COLO668 (cell line): ENCODE results near the gene SLC39A3.

Source experiments
- DNase-seq: peaks from one replicate; lab custom pipeline; 2025; ENCODE audit not compliant: unreplicated experiment; lab: John Stamatoyannopoulos, UW

SLC39A3 gene, protein sequence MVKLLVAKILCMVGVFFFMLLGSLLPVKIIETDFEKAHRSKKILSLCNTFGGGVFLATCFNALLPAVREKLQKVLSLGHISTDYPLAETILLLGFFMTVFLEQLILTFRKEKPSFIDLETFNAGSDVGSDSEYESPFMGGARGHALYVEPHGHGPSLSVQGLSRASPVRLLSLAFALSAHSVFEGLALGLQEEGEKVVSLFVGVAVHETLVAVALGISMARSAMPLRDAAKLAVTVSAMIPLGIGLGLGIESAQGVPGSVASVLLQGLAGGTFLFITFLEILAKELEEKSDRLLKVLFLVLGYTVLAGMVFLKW

DNA sequence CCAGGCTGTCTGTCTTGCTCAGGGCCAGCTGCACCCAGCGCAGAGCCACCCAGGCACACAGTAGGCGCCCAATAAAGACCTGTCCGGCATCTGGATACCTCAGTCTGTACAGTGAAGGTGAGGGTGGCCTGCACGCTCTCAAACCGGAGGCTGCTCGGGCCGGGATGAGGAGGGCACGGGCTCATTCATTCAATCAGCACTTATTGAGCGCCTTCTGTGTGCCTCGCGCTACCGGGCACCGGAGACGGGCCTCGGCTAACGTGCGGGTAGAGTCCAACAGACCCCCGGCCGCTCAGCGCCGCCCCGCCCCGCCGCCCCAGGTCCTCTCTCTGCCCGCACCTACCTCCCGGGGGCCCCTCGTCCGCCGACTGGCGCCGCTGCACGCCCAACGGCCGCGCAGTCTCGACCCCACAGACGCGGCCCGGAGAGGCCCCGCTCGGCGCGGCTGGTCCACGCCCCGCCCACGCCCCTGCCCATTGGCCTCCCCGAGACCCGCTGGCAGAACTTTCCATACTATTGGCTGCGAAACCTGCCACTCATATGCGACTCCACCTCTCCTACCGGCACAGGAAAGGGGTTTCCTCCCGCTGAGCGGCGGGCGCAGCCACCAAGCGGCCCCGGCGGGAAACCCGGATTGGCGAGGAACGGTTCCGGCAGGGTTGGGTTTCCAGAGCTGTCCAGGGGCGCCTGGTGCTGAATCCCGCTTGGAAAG, at the start of gene SLC39A3:
Gene SLC39A3, minus strand, starts transcription at position 416 of the 712 bp plus-strand sequence. CDS start 2,760 bp downstream, outside the sequence.
- peak; percentile 98 for DNase-seq

DNA sequence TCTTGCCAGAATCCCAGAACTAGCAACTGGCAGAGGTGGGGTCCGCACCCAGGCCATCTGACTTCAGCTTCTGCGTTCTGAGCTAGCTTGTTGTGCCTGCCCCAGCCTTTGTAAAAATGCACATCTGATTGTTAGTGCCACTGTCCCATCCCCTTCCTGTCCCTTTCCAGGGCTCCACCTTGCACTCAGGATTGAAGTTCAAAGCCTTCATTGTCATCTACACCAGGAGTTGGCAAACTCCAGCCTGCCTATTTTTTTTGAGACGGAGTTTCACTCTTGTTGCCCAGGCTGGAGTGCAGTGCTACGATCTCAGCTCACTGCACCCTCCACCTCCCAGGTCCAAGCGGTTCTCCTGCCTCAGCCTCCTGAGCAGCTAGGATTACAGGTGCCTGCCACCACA, 48.4 kb upstream of the SLC39A3 start:
- DNase-seq, result no peak

DNA sequence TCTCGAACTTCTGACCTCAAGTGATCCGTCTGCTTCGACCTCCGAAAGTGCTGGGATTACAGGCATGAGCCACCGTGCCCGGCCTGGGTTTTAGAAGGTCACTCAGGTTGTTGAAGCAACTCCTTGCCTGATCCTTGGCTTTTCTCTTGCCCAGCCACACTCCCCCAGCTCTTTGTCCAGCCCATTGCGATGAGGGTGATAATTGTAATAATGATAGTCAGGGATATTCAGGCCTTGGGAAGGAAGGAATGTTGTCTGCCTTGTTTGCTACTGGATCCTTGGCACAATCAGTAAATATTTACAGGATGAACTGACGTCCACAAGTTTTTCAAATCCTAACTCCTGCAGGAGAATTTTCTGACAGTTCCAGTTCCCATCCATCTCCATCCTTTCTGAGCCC, 47.3 kb upstream of the SLC39A3 start:
- DNase-seq, result no peak

DNA sequence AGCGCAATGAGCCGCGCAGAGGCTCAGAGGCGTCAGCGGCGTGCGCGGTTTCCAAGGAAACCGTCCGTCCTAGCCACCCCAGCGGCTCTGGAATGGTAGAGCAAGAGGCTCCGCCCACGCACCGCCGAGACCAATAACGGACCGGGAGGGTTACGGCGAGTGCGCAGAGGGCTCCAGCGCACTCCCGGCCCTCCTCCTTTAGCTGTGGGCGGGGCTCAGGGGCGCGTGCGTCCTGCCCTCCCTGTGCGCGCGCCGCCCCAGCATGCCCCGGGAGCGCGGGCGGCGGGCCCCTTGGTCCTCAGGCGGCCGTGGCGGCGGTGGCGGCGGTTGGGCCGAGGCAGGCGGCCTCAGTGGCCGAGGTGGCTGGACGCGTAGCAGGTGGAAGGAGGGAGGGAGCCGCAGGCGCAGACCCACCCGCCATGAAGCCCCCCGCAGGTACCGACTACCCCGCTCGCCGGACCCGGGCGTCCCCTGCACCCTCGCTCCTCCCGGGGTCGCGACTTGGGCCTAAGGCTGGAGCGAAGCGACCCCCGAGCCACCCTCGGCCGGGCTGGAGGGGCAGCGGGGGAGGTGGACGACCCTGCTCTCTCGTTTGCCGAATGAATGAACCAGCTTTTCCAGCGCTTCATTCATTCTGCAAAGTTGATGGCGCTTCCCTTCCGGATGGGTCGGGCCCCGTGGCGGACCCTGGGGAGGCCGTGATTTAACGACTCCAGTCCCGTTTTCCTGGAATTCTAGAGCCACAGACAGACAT, 45.6 kb upstream of the SLC39A3 start, which contains the start of gene THOP1:
Gene THOP1, plus strand, starts transcription at position 260 of the 754 bp plus-strand sequence. Its CDS starts 160 bp downstream, at position 420.
- peak; percentile 99 for DNase-seq

DNA sequence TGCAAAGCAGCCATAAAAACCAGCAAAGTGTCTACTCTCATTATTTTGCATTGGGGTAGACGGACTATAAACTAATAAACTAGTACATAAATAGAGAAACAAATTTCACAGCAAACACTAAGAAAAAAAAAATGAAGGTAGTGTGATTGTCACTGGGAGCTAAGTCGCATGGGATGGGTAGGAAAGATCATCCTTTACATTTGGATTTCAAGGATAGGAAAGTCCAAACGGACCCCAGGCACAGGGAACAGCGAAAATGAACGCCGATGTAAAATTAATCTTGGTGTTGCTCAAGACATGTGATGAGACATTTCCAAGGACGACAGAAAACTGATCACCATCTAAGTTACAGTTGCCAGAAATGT, 43.9 kb upstream of the SLC39A3 start:
- DNase-seq, result no peak

DNA sequence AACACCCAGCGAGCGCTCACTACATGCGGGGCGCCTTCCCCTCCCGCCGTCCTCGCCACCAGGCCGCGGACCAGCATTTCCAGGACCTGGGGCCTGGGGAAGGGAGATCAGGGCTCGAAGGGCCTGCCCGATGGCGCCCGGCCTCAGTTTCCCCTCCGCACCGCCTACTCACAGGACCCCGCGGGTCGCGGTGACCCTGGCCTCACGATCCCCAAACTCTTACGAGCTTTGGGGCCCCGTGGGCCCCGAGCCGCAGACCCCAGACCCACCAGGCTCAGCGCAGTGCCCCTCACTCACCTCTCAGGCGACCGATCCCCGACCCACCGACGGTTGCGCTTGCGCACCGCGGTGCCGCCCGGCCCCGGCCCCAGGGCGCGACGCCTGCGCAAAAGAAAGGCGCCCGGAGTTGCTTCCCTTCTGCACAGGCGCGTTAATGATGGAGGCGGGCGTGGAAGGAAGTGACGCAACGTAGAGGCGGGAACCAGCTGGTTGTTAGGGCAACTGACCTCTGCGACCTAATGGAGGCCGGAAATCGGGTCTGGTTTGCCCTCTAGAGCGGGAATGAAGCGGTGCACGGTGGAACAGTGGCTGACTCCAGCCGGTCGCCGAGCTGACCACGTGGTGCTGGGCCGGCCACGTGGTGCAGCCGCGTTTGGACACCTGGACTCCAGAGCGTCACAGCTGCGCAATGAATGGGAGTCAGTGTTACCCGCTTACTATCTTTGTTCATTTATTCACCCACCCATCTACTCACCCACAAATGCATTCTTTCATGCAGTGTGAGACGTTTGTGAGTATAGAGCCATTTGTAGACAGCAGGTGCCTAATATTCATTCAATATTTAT, 43.3 kb upstream of the SLC39A3 start, which contains the start of gene SGTA:
Gene SGTA, minus strand, starts transcription at position 338 of the 845 bp plus-strand sequence. CDS start 14,205 bp downstream, outside the sequence.
- peak; percentile 97 for DNase-seq

DNA sequence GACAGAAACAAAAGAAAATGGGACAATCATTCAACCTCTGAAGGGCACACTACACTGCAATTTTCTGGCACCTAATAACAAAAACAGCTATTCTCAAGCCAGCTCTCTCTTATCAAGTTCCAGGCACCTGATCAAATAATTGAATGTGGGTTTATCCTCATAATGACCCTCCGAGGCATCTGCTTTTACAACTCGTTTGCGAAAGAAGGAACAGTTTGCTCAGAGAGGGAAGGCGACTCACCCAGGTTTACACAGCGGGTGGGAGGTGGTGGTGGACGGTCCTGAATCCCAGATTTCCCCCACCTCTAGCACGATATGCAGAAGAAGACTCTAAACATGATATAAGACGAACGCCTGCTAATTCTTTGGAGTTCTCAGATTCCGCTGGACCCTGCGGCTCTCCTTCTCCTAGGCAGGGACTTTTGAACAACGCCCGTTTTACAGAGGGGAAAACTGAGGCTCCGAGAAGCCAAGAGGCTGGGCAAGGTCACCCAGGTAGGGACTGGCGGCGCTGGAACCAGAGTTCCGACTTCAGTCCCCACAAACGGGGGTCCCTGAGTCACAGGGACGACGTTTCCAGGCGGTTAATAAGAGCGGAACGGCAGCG, 42.6 kb upstream of the SLC39A3 start:
- DNase-seq, result peak; percentile 18

DNA sequence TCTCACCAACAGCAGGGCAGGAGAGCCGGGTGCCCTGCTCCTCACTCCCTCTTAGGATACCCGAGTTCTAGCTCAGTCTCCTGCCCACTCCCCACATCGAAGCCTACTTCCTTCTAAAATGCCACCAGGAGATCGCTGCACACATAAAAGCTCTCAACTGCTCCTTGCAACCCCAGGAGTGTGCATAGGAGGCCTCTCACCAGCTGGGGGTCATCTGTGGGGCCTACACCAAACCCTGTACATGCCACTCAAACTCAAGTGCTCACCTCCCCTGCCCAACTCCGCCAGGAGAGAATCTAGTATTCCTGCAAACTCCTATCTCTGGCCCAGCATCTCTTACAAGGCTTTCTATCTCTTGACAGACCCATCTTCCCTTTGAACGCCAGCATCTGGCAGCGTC, 40.5 kb upstream of the SLC39A3 start:
- DNase-seq, result no peak

DNA sequence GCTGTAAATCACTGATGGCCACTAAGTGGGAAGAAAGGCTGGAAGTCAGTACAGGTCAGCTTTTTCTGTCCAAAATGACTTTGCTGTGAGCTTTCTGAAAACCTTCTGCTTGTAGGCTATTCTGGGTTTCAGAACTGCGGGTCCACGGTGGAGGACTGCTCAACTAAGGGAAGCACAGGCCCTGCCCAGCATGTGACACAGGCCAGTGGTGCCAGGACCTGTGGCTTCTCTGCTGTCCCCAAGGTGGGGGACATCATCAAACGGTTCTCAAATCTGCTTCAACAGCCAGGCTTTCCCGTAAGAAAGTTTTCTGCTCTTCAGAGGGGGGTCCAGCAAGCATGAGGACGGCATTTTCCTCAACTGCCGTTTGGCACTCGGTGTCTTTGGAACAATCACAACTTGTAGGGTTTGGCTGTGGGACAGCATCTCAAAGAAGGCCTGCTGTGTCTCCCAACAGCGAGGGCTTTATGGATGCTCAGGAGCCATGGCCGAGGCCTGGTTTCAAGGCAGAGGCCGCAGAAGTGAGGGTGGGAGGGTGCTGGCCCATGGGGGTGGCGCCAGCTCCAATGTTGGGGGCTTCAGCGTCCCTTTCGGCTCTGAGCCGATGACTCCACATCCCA, 39.4 kb upstream of the SLC39A3 start:
- no peak for DNase-seq

DNA sequence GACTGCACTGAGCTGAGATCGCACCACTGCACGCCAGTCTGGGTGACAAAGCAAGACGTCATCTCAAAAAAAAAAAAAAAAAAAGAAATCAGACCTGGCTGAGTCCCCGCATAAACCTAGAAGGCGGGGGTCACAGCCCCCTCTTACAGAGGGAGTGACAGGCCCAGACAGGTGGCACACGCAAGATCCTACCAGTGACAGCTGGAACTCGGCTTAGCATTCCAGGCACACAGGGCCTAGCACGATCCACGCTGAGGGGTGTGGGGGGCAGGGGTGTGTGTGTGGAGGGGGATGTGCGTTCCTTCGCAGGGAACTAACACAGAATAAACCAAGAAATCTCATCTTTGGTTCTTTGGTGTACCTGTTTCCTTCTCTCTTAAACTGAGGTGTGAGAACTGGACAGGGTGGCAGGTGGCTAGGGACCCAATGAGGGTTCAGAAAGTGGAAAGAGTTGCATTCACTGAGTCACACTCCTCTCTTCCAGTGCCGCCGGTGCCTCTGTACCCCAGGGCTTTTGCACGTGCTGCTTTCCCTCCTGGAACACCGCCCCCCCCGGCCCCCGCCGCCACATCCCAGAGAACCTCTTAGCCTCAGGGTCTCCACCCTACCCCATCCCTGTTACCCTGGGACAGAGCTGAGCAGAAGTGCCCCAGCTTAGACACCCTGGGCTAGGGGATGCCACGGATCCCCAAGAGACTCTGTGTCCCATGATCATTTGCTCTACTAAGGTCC, 38.3 kb upstream of the SLC39A3 start:
- DNase-seq, result no peak

DNA sequence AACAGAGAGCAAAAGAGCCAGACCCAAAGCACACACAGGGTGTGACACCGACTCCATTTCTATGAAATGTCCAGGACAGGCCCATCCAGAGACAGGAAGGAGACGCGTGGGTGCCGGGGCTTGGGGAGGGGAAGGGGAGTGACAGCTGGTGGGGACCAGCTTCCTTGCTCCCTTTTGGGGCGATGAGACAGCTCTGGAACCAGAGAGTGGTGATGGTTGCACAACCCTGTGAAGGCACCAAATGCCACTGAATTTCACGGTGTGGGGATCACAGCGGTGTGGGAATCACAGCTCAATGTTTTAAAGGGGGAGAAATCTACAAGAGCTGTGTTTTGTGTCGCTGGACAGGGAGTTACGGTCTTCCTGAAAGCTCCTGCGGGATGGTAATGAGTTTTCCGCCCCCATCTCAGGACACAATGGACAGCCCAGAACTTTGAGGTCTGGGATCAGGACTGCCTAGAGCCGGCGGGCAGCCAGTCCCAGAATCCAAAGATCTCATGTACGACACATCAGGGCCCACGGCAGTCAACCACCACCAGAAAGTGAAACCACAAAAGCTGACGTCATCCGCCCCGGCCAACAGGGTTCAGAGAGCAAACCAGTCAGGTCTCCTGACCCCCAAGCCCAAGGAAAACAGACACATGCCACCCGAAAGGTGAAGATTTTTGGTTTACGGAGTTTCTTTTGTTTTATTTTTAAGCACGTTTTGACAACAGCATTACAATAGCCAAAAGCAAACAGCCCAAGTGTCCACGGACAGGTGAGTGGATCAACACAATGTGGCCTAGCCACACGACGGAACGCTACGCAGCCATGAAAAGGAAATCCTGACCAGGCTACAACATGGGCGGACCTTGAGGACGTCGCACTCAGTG, 36.0 kb upstream of the SLC39A3 start:
- no peak for DNase-seq

DNA sequence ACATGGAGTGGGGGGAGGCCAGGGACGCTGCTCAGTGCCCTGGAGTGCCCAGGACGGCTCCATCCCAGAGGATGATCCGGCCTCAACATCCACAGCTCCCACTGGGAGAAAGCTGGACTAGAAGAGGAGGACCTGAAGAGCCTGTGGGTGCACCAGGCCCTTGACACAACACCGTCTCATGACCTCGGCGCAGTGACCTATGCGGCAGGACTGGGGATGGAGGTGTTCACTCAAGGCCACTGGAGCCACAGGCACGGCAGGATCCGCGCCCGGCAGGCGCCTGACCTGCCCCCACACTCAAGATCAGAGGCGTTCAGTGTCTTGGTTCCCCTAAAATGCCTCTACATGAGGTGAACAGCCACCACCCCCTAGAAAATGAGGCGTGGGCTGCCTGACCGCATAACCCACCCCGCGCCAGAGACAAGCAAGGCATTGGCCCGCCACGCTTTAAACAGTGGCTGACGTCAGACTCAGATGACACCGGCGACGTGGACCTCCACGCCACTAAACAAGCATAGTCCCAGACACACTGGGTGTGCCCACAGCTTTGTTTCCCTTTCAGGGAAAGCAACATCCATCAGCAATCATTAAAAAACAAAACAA, 35.2 kb upstream of the SLC39A3 start:
- no peak for DNase-seq

DNA sequence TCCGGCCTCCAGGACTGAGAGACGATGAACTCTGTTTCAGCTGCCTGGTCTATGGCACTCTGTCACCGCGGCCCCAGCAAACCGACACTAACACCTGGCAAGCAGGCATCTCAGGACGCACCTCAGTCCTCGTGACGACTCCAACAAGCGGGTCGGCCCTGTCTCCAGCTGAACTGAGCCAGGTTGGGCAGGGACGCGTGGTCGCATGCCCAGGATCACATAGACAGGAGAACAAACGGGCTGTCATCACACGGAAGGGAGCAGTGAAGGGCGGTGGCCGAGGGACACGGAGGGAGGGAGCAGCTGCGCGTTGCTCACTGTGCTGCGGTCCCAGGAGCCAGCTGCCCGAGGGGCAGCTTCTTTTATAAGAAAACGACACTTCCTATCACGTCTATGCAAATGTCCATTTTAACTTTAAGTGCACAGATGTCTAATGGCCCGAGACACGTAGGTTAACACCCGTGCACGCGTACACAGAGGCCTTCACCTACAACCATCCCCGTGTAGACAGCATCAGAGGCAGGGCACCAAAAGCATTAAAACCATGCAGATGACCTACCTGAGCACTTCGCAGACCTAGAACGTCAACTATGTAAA, 34.4 kb upstream of the SLC39A3 start:
- no peak for DNase-seq

DNA sequence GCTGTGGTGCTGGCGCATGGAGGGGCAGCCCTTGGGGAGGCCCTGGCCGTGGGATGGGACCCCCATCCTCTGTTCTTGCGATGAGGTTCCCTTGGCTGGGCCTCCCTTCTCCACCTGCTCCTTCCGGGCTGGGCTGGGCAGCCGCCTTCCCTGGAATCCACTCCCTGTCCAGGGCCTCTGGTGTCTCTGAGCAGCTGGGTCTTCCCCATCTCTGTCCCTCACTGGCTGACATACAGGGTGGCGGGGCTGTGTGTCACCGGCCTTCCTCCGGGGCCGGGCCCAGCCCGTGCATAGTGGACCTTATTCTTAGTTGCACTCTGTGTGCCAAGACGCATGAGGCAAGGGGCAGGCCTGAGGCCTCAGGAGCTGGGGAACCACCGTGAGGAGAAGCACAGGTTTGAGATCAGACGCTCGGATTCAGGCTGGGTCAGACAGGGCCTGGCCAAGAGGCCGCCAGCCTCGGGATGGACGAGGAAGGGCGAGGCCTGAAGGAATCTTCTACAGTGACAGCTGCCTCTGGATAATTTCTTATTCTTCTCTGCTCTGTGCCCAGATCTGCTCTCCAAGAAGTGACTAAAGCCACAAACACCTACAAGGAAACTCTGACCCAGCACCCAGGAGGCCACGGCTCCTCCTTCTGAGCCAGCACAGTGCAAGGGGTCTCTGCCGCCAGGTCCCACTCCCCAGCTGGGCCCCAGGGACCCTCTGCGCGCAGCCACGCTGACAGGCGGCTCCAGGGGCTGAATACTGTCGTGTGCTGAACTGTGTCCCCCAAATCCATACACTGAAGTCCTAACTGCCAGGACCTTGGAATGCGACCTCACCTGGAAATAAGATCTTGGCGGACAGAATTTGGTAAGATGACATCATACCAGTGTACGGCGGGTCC, 32.2 kb upstream of the SLC39A3 start:
- no peak for DNase-seq

DNA sequence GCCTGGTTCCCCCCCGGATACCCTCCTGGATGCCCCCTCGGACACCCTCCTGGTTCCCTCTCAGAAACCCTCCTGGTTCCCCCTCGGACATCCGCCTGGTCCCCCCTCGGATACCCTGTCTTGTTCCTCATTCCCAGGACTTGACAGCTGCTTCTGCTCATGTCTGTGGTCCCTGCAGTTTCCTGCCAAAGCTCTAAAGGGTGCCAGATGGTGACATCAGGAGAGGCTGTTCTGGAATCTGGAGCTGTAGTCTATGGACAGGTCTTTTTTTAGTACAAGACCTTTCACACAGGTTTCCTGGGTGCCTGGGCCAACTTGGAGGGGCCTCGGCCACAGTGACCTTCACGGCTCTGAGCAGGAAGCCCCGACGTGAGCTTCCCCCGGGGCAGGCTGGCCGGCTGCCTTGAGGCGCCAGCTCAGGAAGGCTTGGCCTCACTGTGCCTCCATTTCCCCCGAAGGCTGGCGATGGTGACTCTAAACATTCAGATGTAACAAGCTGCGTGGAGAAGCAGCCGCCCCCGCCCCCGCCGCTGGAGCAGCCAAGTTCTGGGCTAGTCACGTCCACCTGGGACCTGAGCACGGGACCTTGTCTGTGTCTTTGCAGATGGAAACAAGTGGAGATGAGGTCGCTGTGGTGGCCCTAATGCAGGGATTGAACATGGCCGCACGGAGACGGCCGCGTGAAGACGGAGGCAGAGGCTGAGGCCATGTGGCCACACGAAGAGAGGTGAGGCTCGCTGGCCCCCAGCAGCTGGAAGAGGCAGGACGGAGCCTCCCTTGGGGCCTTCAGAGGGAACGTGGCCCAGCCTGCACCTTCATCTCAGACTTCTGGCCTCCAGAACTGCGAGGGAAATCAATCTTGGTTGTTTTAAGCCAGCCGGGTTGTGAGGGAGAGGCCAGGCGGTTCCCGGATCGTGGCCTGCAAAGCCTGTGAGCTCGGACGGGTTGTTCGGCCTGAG, 30.5 kb upstream of the SLC39A3 start:
- DNase-seq, result no peak
